NOMO-1 treated with dmso at 0.1 percent for 144 hours (cell line): ENCODE results near the gene PSMB11.

Experiments
- DNase-seq: peaks from one replicate; lab custom pipeline; 2025; ENCODE audit not compliant: unreplicated experiment; lab: John Stamatoyannopoulos, UW

PSMB11 gene

DNA sequence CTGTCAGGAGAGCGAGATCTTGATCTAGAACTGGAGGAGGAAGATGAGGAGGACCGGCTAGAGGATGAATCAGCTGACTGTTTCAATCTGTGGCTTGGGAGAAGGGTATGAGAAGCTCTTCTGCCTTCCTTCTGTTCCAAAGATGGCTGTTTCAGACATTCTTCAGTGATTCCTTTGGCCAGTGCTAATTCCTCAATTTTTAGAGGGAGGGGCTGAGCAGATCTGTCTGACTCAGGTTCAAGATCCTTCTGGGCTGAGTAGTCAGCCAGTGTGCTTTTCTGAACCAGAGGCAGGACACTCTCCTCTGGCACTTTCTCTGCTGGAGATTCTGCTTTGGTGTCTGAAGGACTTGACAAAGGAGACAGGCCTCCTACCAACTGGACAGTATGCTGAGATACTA, 37.7 kb downstream of the PSMB11 start:
- DNase-seq: no peak

DNA sequence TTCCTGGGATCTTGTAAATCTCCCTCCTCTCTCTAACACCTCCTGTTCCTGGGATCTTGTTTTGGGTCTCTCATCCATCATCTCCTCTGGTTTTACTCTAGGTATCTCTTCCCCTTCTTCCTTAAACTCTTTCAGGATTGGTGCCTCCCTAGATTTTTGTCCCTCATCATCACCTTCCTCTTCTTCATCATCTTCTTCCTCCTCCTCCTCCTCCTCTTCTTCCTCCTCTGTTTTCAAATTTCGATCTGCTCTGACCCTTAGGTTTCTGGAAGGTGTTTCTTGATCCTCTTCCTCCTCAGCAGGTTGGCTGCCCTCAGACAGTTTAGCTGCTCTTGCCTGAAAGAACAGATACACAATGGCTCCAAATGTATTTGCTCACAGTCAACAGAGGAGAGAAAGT, 38.5 kb downstream of the PSMB11 start:
- DNase-seq: no peak

DNA sequence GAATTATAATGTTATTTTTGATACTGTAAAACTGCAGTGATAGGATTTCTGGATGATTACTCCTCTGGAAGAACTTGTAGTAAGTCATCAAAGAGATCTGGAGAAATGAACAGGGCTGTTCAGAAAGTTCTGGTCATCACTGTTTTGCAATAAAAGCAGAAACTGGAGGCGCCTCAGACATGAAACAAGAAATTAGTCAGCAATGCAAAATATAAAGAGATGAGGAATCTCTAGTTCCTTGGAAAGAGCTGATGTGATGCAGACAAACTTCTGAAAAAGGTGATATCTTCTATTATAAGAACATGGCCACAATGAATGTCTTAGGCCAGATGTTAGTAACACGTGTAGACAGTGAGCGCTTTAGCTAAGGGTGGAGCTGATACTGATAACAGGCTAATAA, 43.4 kb downstream of the PSMB11 start:
- DNase-seq: no peak

DNA sequence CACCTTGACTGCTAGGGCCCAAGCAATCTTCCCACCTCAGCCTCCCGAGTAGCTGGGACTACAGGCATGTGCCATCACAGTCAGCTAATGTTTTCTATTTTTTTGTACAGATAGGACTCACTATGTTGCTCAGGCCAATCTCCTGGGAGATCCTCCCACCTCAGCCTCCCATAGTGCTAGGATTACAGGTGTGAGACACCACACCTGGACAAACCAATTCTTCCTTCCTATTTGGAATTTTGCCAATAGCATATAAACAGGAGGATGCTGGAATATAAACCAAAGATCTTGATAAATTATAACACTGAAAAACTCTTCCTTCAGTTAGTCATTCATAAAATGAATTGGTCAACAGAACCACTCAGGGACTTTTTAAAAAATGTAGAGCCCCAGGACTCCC, 44.6 kb downstream of the PSMB11 start:
- no peak for DNase-seq

DNA sequence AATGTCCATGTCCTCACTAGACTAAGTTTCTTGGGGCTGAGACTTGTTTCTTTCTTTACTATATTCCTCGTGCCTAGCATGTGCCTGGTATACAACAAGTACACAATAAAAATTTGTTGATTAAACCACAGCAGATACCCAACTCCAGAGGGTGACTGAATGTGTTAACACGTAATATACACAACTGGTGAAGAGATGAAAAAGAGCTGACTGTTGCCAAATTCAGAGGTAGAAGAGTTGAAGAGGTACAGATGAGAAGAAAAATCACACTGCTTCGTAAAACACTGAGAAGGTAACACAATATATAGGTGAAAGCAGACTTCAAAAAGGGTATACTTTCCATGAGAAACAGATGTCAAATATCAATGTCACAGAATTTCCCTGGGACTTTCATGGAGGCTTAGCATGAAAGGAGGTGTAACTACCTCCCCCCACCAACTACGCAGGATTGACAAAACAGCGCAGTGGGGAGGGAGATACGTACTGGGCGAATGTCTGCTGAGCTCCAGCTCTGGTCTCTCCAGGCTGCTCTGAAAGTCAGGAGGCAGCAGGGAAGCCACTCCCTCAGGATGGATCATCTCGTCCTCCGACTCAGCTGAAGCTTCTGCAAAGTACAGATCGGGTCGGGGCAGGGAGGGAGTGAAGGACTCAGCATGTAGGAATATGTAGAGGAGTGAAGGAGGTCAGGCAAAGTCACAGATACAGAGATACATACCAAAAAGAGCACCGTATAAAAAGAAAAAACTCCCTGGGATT, 47.7 kb downstream of the PSMB11 start:
- DNase-seq: no peak

DNA sequence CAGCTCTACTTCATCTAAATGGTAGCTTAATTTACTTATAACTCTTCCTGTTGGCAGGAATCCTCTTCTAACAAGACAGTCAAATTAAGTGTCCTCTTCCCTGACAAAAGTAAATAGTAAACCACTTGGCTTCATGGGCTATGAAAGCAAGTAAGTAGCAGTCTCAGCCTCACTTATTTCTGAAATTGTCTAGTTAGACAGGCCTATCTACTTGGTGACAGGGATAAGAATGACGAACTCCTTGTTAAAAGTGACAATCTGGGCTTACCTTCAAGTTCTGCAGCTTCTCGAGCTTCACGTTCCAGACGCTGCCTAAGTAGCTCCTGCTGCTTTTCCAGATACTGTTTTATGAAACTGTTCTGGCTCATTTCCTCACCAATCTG, 48.2 kb downstream of the PSMB11 start:
- no peak for DNase-seq

DNA sequence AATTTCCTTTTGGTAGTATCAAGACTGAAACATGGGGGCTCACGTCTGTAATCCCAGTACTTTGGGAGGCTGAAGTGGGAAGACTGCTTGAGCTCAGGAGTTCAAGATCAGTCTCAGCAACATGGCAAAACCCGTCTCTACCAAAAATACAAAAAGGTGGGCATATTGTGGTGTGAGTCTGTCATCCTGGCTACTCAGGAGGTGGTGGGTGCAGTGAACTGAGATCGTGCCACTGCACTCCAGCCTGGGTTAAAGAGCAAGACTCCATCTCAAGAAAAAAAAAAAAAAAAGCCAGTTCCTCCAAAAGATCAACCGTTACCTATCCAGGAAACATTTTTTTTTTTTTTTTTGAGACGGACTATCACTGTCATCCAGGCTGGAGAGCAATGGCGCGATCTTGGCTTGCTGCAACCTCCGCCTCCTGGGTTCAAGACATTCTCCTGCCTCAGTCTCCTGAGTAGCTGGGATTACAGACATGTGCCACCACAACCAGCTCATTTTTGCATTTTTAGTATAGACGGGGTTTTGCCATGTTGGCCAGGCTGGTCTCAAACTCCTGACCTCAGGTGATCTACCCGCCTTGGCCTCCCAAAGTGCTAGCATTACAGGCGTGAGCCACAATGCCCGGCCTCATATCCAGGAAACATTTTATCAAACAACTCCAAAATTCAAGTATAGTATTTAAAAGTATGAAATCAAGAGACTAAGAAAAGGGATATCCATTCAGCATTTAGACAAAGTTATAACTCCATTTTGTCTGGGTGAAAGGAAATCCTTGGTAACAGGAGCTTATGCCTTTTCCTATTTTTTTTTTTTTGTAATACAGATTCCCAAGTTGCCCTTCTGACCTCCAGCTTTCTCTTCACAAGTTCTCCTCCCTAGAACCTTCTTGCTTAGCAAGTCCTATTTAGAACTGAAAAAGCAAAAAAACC, 49.5 kb downstream of the PSMB11 start:
- DNase-seq: no peak

DNA sequence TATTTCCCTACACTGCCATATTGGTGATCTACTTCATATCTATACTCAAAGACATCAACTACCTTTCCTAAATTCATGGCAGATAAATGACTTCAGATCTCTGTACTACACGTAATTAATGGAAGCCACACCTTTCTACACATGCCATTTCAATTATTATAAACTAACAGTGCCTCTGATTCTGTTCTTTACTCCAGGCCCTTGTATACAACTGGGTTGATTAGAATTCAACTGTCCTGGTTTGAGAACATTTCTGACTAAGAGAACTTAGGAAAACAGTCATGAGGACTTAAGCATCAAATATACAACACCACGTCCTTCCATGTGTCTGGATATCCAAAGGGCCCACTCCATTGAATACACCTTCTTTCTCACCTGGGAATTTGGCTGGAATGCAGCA, 51.1 kb downstream of the PSMB11 start:
- DNase-seq: no peak

DNA sequence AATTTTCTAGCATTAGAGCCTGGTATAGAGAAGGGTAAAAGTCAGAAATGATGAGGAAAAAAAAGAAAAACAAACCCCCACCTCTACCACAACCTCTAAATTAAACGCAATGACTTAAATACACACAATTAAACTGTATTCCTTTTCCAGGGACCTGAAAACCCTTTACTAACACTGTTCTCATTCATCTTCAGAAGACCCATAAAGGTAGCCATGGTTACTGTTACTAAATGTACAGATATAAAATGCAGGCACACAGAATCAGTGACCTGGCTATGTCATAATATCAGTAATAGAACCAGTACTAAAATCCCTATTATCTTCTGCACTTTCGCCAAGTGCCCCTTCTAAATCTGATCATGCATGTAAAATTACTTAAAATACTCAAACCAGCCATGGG, 51.5 kb downstream of the PSMB11 start:
- no peak for DNase-seq
